ENCODE results near the gene HYCC1.

DNA sequence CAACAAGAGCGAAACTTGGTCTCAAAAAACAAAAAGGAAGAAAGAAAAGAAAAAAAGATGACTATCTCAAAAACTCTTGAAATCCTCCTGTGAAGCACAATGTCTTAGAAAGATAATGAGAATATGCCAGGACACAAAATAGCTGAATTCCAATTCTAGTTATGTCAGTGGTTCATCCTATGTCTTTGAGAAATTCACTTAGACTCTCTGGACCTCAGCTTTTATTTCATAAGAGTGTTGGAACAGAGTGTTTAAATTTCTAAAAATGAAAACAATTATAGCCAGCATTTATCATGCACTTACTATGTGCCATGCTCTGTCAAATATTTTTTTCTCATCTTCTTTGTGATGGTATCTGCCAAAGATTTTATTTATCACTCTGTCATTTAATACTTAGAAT is 13.3 kb upstream of the HYCC1 start:
- TF ChIP-seq, protein P1, sequence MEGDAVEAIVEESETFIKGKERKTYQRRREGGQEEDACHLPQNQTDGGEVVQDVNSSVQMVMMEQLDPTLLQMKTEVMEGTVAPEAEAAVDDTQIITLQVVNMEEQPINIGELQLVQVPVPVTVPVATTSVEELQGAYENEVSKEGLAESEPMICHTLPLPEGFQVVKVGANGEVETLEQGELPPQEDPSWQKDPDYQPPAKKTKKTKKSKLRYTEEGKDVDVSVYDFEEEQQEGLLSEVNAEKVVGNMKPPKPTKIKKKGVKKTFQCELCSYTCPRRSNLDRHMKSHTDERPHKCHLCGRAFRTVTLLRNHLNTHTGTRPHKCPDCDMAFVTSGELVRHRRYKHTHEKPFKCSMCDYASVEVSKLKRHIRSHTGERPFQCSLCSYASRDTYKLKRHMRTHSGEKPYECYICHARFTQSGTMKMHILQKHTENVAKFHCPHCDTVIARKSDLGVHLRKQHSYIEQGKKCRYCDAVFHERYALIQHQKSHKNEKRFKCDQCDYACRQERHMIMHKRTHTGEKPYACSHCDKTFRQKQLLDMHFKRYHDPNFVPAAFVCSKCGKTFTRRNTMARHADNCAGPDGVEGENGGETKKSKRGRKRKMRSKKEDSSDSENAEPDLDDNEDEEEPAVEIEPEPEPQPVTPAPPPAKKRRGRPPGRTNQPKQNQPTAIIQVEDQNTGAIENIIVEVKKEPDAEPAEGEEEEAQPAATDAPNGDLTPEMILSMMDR (IDR thresholded peaks at IDR 0.05 in 2 of 3, conservative IDR thresholded peaks at IDR 0.05 in 1 of 3; ENCODE audit: borderline replicate concordance in 1 of 3, insufficient read depth in 1 of 3, low read depth in 2 of 3, low read length in 2 of 3) = no peak
- TF ChIP-seq POLR2AphosphoS5 (IDR thresholded peaks at IDR 0.05; ENCODE audit: low read depth, low read length) (no peak), EZH2 (IDR thresholded peaks at IDR 0.05) (no peak), YY1 (IDR thresholded peaks at IDR 0.05; ENCODE audit: extremely low read depth, insufficient replicate concordance, low read depth, low read length) (no peak), CEBPB (IDR thresholded peaks at IDR 0.05; ENCODE audit: low read depth) (no peak), SP1 (IDR thresholded peaks at IDR 0.05; ENCODE audit: low read depth) (no peak), EZH2phosphoT487 (IDR thresholded peaks at IDR 0.05; ENCODE audit: borderline replicate concordance) (no peak)
- TF ChIP-seq, protein P2, sequence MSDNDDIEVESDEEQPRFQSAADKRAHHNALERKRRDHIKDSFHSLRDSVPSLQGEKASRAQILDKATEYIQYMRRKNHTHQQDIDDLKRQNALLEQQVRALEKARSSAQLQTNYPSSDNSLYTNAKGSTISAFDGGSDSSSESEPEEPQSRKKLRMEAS (IDR thresholded peaks at IDR 0.05) = no peak
